Activated CD4-positive, CD25-positive, alpha-beta regulatory T cell treated with anti-CD3 and anti-CD28 coated beads, Interleukin-2, amount 50 U/mL, for 24 hours (primary cell): Measurements from ENCODE around the gene NT5DC3.

Experiments
- ATAC-seq, 2 donors: fragments of 150-1000 bp; cut with Tn5 transposase; one replicate each; pipeline ENCODE4 v1.10.0; 2021; ENCODE audit warnings: mild to moderate bottlenecking in 1 of 2, moderate library complexity in 1 of 2

Gene NT5DC3

GRCh38 chr12:103808239-103808880, 32.7 kb downstream of the NT5DC3 start:
- no peak for ATAC-seq

- no peak for ATAC-seq
Measured at GRCh38 chr12:103807561-103808238, 33.3 kb downstream of the NT5DC3 start.

GRCh38 chr12:103806803-103807202, 34.2 kb downstream of the NT5DC3 start:
- ATAC-seq: no peak

GRCh38 chr12:103805655-103806360, 35.2 kb downstream of the NT5DC3 start:
- no peak for ATAC-seq

- no peak for ATAC-seq
Measured at GRCh38 chr12:103803847-103804246, 37.2 kb downstream of the NT5DC3 start.

GRCh38 chr12:103802586-103802886, 38.5 kb downstream of the NT5DC3 start:
- ATAC-seq: no peak

GRCh38 chr12:103801709-103802585, 39.1 kb downstream of the NT5DC3 start:
- ATAC-seq: no peak

- ATAC-seq: no peak
Measured at GRCh38 chr12:103799857-103800771, 40.9 kb downstream of the NT5DC3 start.

- no peak for ATAC-seq
Measured at GRCh38 chr12:103799504-103799856, 41.6 kb downstream of the NT5DC3 start.

GRCh38 chr12:103798586-103798985, 42.4 kb downstream of the NT5DC3 start:
- no peak for ATAC-seq

GRCh38 chr12:103794309-103795213, 46.5 kb downstream of the NT5DC3 start:
- ATAC-seq: no peak

GRCh38 chr12:103793512-103794045, 47.5 kb downstream of the NT5DC3 start:
- no peak for ATAC-seq

- no peak for ATAC-seq
Measured at GRCh38 chr12:103793046-103793445, 48.0 kb downstream of the NT5DC3 start.

GRCh38 chr12:103791350-103791920, 49.6 kb downstream of the NT5DC3 start:
- no peak for ATAC-seq

GRCh38 chr12:103786201-103786600, 54.8 kb downstream of the NT5DC3 start:
- ATAC-seq: no peak

- ATAC-seq: no peak
Measured at GRCh38 chr12:103785243-103786031, 55.6 kb downstream of the NT5DC3 start.

- ATAC-seq: no peak
Measured at GRCh38 chr12:103783744-103784664, 57.0 kb downstream of the NT5DC3 start.

GRCh38 chr12:103782399-103782798, 58.6 kb downstream of the NT5DC3 start:
- ATAC-seq: no peak
